Heart left ventricle (tissue), 13 donors: ENCODE measurements around the gene SMAD5.

ENCODE experiments used
- POLR2A ChIP-seq, 2 donors: fragments of 450-650 bp; IDR thresholded peaks; one replicate each; pipeline ENCODE4 v1.6.1; 2017; ENCODE audit warnings: antibody characterized with exemption in 2 of 2, mild to moderate bottlenecking in 2 of 2, moderate library complexity in 2 of 2
- TF ChIP-seq, protein P1 (sequence below), 12 donors: fragments of 200-600 bp; sonication (generic) in 4 of 12; IDR thresholded peaks; one replicate each; pipeline versions ENCODE4 v1.5.0 to v1.8.0; 2018 to 2022; ENCODE audit warnings: antibody characterized with exemption in 12 of 12, mild to moderate bottlenecking in 5 of 12
- donor health status: ischemic (EF 13 %, LVEDD 7.1; RV severe dilation, severe dysfunction).
- donor health status: DM: no; HTN: yes; CAD: no.
- donor health status: DM: no; HTN: no; CAD: no.
- donor health status: ischemic (EF 25% LVEDD 6.9; RV normal size, moderate dysfunction).
- donor health status: ischemic (EF 25% LVEDD 5.7; RV mildly dilated, moderate dysfunction).
- donor health status: ischemic (EF 35%, LVEDD 5.7; RV mildly dilated, moderate dysfunction).
- donor health status: nonischemic (EF 11% LVEDD 7.7; RV severe dilation, severe dysfunction).
- donor health status: DM: yes; HTN: yes; CAD: no.
- donor health status: PGD.
- donor health status: ischemic (EF 29% LVEDD 5.4; RV normal size, mild dysfunction).
- donor health status: nonischemic (EF 23%, LVEDD 6.1; RV moderate dilation, normal function).

DNA sequence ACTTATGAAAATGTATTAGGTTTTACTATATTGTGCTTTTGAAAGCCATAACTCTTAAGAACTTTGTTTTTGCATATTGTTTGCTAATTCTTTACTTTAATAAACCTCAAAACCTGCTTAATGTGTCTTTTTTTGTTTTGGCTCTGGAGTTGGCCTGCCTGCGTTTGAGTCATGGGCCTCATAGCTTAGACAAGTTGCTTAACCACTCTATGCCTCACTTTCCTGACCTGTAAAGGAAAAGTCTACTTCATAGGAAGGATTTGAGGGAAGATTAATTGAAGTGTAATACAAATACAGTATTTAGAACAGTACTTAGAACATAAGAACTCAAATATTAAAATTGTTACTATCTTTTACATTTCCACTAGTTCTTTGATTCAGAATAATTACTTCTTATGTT is 50.0 kb downstream of the SMAD5 start:
- TF ChIP-seq, protein P1, sequence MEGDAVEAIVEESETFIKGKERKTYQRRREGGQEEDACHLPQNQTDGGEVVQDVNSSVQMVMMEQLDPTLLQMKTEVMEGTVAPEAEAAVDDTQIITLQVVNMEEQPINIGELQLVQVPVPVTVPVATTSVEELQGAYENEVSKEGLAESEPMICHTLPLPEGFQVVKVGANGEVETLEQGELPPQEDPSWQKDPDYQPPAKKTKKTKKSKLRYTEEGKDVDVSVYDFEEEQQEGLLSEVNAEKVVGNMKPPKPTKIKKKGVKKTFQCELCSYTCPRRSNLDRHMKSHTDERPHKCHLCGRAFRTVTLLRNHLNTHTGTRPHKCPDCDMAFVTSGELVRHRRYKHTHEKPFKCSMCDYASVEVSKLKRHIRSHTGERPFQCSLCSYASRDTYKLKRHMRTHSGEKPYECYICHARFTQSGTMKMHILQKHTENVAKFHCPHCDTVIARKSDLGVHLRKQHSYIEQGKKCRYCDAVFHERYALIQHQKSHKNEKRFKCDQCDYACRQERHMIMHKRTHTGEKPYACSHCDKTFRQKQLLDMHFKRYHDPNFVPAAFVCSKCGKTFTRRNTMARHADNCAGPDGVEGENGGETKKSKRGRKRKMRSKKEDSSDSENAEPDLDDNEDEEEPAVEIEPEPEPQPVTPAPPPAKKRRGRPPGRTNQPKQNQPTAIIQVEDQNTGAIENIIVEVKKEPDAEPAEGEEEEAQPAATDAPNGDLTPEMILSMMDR (IDR thresholded peaks at IDR 0.05), result no peak
- TF ChIP-seq POLR2A (IDR thresholded peaks at IDR 0.05), result no peak
